Neural progenitor cell (in vitro differentiated cells): ENCODE data around the gene PHF24.

Experiments used
- EZH2 ChIP-seq: fragments of 200-600 bp; sonication (generic); IDR thresholded peaks from 2 replicates; pipeline ENCODE4 v1.6.1; 2017; ENCODE audit warnings: antibody characterized with exemption, mild to moderate bottlenecking, moderate library complexity
- TF ChIP-seq, protein P1 (sequence below): fragments of 200-600 bp; sonication (generic); IDR thresholded peaks from 2 replicates; pipeline ENCODE4 v1.5.1; 2017; ENCODE audit warnings: antibody characterized with exemption, mild to moderate bottlenecking

GRCh38 chr9:34992376-34992951 lies 34.4 kb downstream of the PHF24 start:
- TF ChIP-seq, protein P1, sequence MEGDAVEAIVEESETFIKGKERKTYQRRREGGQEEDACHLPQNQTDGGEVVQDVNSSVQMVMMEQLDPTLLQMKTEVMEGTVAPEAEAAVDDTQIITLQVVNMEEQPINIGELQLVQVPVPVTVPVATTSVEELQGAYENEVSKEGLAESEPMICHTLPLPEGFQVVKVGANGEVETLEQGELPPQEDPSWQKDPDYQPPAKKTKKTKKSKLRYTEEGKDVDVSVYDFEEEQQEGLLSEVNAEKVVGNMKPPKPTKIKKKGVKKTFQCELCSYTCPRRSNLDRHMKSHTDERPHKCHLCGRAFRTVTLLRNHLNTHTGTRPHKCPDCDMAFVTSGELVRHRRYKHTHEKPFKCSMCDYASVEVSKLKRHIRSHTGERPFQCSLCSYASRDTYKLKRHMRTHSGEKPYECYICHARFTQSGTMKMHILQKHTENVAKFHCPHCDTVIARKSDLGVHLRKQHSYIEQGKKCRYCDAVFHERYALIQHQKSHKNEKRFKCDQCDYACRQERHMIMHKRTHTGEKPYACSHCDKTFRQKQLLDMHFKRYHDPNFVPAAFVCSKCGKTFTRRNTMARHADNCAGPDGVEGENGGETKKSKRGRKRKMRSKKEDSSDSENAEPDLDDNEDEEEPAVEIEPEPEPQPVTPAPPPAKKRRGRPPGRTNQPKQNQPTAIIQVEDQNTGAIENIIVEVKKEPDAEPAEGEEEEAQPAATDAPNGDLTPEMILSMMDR, result no peak
- no peak for TF ChIP-seq EZH2
